Fibroblast of the aortic adventitia (primary cell): Measurements from ENCODE around the gene CFHR5. TPM values are rescaled to one million over a fixed set of nuclear protein-coding genes. Genes with fewer than 3 reads are reported as not detected.

ENCODE experiments used
- DNase-seq: peaks from one replicate; pipeline ENCODE4 v3.0.0-alpha.2; 2010; ENCODE audit warnings: low read depth
- H3K4me3 ChIP-seq: 2 replicates; pipeline ENCODE4 v1.5.1; 2011; ENCODE audit warnings: low read depth, mild to moderate bottlenecking, control low read depth, low read length, moderate library complexity
- total RNA-seq: library from RNA; depleted of rRNA; stranded (reverse); fragments of >200 nt; gene quantifications from 2 replicates; pipeline ENCODE4 v1.2.3, GENCODE V29; 2012; ENCODE audit warnings: low replicate concordance
- TF ChIP-seq, protein P1 (sequence below): IDR thresholded peaks from 2 replicates; pipeline ENCODE4 v1.5.1; 2011; ENCODE audit warnings: mild to moderate bottlenecking, low read length, control low read depth, inconsistent platforms; ENCODE audit not compliant: insufficient read depth

CFHR5 gene
- total RNA-seq, 1 donor = not detected

GRCh38 chr1:197001828-197002227 lies 24.5 kb downstream of the CFHR5 start:
- no peak for DNase-seq
- H3K4me3 ChIP-seq = no peak overlapping the region
- TF ChIP-seq, protein P1, sequence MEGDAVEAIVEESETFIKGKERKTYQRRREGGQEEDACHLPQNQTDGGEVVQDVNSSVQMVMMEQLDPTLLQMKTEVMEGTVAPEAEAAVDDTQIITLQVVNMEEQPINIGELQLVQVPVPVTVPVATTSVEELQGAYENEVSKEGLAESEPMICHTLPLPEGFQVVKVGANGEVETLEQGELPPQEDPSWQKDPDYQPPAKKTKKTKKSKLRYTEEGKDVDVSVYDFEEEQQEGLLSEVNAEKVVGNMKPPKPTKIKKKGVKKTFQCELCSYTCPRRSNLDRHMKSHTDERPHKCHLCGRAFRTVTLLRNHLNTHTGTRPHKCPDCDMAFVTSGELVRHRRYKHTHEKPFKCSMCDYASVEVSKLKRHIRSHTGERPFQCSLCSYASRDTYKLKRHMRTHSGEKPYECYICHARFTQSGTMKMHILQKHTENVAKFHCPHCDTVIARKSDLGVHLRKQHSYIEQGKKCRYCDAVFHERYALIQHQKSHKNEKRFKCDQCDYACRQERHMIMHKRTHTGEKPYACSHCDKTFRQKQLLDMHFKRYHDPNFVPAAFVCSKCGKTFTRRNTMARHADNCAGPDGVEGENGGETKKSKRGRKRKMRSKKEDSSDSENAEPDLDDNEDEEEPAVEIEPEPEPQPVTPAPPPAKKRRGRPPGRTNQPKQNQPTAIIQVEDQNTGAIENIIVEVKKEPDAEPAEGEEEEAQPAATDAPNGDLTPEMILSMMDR = no peak

- TF ChIP-seq, protein P1 = no peak
- H3K4me3 ChIP-seq = no peak overlapping the region
- no peak for DNase-seq
Measured at GRCh38 chr1:197003132-197003531, 25.8 kb downstream of the CFHR5 start.

DNA sequence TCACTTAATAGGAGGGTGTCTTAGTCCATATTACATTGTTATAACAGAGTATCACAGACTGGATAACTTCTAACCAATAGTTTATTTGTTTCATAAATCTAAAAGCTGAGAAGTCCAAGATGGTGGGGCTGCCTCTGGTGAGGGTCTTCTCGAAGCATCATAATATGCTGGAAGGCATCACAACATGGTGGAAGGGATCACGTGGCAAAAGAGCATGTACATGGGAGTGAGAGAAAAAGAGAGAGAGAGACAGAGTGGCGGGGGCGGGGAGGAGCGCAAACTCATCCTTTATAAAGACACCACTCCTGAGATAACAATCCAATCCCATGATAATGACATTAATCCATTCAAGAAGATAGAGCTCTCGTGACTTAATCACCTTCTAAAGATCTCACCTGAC lies 31.5 kb downstream of the CFHR5 start:
- TF ChIP-seq, protein P1 = no peak
- no peak for DNase-seq
- H3K4me3 ChIP-seq = no peak overlapping the region

- H3K4me3 ChIP-seq = no peak overlapping the region
- TF ChIP-seq, protein P1 = no peak
Measured at GRCh38 chr1:197011614-197012013, 34.3 kb downstream of the CFHR5 start.

GRCh38 chr1:197013234-197013633 lies 35.9 kb downstream of the CFHR5 start:
- H3K4me3 ChIP-seq = no peak overlapping the region
- TF ChIP-seq, protein P1 = no peak
- DNase-seq = no peak

More at GRCh38 chr1:197011614-197012013, 34.3 kb downstream of the CFHR5 start:
- DNase-seq = no peak

DNA sequence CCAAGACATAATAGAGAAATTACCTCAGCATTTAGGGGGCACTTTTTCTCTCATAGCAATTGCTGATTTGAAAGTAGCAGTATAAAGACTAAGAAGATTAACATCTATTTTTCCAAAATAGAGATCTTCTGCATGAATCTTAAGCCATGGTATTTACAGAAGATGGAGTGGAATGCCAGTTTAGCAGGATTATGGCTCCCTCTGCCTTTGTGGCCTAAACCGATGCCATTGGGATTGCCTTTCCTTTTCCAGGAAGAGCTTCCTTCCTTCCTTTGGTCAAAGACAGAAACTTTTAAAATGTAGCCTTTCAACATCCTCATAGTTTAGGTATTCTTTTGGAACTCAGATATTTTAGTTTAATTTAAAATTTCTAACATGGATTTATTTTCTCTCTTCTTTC lies 39.4 kb downstream of the CFHR5 start:
- no peak for DNase-seq
- H3K4me3 ChIP-seq = no peak overlapping the region
- TF ChIP-seq, protein P1 = no peak

DNA sequence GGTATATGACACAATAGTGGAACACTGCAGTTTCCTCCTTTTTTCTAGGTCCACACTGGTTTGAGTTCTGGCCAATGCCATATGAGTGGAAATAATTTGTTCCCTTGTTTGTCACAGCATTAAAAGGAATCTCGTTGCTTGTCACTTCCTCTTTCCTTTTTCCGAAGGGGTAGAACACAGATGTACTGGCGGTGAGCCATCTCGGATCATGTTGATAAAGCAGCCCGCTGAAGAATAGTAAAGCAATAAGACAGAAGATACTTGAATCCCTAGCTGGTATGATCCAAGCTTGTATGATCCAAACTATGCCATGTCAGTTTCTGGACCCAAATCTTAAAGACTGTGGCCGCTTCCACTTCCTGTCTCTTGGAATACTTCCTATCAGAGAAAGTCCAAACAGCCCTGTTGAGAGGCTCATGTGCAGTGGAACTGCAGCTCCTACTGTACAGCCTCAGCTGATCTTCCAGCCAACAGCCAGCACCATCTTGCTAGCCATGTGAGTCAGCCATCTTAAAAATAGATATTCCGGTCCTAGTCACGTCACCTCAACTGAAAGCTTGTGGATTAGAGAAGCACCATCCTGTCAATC lies 40.3 kb downstream of the CFHR5 start:
- TF ChIP-seq, protein P1 = no peak
- no peak for DNase-seq
- H3K4me3 ChIP-seq = no peak overlapping the region
